Measurements from ENCODE around the gene SPOUT1.
A peak's percentile ranks its signal among the peaks of the same experiment; 100 is the strongest.

The SPOUT1 gene

DNA sequence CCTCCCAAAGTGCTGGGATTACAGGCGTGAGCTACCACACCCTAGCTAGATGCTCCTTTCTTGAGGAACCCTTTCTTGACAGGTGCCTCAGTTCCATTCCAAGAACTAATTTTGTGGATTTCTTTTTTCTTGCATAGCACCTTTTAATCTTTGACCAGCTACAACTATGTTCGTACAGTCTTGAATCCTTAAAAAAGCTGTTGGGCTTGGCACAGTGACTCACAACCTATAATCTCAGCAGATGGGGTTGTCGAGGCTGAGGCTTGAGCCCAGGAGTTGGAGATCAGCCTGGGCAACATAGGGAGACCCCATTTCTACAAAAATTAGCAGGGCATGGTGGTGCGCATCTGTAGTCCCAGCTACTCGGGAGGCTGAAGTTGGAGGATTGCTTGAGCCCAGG, 56.5 kb downstream of the SPOUT1 start:
- no peak for DNase-seq (ENCODE audit: low read depth in 2 of 2)

DNA sequence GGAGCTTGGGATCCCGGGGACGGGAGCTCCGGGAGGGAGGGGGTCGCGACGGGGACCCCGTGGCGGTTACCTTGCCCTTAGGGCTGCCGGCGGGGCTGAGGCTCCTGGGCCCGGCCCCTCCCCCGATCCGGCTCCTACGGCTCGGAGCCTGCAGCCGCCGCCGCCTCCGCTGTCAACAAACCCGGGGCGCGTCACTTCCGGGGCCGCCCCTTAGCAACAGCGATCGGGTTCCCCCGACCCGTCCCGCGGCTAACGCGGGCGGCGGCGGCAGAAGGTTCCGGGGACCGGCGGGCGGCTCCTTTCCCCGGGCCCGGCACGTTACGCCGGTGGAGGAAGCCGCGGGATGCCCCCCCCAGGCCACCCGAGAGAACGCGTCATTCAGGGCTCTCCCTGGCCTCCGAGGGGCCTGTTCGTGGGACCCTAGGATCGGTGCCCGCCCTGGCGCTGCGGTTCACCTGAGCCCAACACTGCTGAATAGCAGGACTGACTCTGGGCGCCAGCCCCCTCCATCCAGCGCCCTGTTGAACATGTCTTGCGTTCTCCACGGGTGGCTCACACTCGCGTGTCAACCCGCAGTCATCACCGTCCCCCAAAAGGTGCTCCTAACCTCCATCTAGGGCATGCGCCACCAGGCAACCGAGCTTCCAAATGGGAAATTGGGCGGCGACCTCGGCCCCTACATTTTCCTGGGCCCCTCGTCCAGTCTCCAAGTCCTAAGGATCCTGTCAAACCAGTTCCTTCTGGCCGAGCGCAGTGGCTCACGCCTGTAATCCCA, 57.7 kb downstream of the SPOUT1 start, which contains the start of gene ZER1:
Gene ZER1, minus strand, starts transcription at position 183 of the 775 bp plus-strand sequence. CDS start 16,362 bp downstream, outside the sequence.
- peak; percentile 90 to 95 for DNase-seq (ENCODE audit: low read depth in 2 of 2)

DNA sequence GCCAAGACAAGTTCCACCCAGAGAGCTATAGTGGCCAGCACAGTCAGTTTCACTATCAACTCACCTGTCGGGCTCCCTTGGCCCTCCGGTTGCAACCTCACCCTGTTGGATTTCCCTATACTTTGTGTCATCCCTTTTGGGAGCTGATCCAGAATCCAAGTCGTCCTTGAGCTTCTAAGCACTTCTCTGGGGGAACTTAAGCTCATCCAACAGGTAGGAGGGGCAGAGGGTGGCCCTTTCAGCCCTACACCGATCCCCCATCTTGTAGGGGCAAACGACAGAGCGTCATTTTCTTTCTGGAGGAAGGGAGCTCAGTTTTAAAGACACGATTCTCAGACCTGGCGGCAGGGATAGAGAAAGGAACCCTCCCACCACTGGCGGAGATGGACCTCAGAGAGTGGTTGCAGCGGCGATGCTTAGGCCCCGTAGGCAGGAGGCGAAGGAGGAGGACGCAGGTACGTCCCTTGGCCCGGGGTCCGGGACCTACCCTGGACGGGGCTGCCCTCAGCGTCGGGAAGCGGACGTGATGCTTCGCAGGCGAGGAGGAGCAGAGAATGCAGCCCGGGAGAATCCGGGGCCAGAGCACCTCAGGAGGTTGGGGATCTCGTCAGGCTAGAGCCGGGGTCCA, 58.4 kb downstream of the SPOUT1 start:
- no peak for DNase-seq (ENCODE audit: low read depth in 2 of 2)

DNA sequence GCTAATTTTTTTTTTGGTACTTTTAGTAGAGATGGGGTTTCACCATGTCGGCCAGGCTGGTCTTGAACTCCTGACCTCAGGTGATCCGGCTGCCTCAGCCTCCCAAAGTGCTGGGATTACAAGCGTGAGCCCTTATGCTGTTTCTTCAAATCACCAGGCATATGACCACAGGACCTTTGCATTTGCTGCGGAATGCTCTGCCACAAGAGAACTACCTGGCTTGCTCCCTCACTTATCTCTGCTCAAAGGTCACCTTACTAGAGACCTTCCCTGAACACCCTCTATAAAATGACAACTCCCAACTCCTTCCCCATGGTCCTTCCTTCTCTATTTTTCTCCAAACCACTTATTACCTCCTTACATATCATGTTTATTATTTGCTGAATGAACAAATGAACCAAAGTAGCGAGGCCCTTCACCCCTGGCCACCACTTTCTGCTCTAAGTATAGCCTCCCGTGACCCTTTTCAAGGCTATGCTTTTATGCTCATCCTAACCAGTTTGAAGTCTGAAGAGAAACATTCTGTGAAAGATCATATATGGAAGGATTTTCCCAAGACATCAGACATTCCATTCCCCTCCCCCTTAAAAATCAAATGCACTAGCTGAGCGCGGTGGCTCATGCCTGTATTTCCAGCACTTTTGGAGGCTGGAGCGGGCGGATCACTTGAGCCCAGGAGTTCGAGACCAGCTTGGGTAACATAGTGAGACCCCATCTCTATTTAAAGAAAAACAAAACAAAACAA, 59.1 kb downstream of the SPOUT1 start:
- no peak for DNase-seq (ENCODE audit: low read depth in 2 of 2)
